ENCODE measurements around the gene TMPRSS12.
"Not testable (repeated sequence)": the region's sequence is repeated elsewhere in the genome, so short reads cannot be mapped to it uniquely, and the experiment has no call there.

The TMPRSS12 gene, protein sequence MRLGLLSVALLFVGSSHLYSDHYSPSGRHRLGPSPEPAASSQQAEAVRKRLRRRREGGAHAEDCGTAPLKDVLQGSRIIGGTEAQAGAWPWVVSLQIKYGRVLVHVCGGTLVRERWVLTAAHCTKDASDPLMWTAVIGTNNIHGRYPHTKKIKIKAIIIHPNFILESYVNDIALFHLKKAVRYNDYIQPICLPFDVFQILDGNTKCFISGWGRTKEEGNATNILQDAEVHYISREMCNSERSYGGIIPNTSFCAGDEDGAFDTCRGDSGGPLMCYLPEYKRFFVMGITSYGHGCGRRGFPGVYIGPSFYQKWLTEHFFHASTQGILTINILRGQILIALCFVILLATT

DNA sequence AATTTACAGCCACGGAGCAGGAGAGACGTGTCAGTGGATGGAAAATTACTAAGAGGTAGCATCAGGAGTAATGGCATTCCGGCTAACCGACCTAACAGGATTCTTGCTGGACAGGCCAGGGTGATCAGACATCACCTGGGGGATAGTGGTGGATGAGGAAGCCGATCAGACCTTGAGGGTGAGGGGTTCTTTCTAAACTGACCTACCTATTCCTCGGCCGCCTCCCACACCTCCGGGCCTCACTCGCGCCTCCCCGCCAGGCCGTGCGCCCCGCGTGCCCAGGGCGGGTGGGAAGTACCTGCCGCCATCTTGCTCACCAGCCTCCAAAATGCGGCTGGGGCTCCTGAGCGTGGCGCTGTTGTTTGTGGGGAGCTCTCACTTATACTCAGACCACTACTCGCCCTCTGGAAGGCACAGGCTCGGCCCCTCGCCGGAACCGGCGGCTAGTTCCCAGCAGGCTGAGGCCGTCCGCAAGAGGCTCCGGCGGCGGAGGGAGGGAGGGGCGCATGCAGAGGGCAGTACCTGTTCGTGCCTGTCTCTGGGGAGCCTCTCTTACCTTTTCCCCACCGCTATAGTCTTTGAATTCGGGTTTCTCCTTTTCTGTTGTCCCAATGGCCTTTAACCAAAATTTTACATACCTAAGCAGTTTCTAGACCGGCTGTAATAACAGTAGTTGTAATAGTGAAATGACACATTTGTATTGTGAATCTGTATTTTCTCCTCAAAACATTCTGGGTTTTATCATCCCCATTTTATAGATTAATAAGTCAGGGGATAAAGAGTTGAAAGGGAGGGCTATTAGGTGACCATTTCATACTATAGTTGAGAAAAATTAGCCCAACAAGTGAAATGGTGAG is at the start of gene TMPRSS12:
TSS of gene TMPRSS12 (plus strand) at position 290 of the 857 bp plus-strand sequence. CDS start at position 329, 39 bp downstream.
- peak; percentile 40 for DNase-seq (ENCODE audit: low read depth, low spot score)

DNA sequence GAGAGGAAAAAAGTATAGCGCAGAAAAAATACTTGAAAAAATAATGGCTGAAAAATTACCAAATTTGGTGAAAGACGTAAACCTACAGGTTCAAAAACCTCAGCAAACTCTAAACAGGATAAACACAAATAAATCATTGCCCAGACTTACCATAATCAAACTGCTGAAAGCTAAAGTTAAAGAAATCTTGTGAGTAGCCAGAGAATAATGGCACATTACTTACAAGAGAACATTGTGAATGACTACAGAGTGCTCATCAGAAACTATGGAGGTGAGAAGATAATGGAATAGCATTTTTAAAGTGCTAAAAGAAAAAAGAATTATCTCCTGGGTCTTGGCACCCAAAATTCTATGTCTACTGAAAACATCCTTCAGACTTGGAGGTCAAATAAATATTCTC is 42.8 kb upstream of the TMPRSS12 start:
- no peak for DNase-seq (ENCODE audit: low read depth, low spot score)

DNA sequence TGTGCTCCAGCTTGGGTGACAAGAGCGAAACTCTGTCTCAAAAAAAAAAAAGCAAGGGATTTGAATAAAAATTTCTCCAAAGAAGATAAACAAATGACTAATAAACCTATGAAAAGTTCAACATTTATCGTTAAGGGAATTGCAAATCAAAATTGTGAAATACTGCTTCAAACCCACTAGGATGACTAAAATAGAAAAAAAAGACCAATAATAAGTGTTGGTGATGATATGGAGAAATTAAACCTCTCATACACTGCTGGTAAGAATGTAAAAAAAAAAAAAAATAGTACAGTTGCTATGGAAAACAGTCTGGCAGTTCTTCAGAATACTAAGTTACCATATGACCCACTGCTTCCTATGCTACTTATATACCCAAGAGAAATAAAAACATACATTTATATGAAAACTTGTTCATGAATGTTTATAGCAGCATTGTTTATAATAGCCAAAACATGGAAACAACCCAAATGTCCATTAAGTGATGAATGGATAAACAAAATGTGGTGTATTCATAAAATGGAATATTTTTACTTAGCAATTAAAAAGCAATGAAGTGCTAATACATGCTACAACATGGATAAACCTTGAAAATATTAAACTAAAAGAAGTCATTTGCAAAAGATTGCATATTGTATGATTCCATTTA is 39.4 kb upstream of the TMPRSS12 start:
- no peak for DNase-seq (ENCODE audit: low read depth, low spot score)

DNA sequence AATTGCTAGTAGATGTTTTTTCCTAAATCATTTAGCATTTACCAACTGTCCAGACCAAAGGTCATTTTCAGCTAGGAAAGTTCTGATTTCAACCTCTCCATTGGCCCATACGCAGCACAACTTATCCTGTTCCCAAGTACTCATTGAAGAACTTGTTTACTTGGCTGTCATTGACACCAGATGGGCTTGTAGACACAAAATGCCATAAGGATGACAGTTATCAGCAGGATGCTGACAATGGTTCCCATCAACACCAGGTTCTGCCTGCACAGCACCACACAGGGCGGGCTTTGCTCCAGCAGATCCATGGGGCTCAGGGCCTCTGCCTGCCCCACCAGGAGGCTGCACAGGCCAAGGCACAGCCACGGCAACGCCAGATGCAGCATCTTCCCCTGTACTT is 36.5 kb upstream of the TMPRSS12 start:
- DNase-seq (ENCODE audit: low read depth, low spot score): no peak

DNA sequence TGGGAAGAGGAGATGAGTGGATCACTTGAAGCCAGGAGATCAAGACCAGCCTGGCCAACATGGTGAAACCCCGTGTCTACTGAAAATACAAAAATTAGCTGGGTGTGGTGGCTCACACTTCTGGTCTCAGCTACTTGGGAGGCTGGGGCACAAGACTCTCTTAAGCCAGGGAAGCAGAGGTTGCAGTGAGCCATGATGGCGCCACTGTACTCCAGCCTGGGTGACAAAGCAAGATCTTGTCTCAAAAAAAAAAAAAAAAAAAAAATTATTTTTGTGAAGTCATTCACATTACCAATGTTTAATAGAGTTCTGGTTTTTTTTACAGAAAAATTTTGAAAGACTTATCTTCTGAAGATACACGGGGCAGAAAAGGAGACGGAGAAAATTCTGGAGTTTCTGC is 33.6 kb upstream of the TMPRSS12 start:
- DNase-seq (ENCODE audit: low read depth, low spot score): not testable (repeated sequence)

DNA sequence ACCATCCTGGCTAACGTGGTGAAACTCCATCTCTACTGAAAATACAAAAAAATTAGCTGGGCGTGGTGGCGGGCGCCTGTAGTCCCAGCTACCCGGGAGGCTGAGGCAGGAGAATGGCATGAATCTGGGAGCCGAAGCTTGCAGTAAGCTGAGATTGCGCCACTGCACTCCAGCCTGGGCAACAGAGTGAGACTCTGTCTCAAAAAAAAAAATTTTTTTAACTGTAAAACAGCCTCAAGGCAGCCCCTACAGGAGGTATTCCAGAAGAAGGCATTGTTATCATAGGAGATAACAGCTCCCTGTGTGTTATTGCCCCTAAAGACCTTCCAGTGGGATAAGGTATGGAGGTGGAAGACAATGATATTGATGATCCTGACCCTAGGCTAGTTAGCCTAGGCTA is 27.8 kb upstream of the TMPRSS12 start:
- DNase-seq (ENCODE audit: low read depth, low spot score): not testable (repeated sequence)

DNA sequence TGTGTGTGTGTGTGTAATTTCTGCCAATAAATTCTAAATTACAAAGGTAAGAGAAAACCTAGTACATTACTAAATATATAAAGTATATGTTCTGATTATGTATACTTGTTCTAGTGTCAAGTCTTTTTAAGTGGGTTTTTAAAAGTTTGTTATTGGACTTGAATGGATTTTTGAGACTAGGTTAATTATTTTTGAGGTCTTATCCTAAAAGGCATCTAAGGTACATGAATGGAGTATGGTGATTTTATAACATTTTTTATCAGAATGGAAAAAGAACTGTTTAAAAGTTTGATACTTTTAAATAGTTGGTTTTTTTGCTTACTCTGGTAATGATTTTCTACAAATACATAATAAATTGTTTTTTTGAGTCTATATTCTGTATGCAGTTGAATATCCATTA is 22.5 kb upstream of the TMPRSS12 start:
- DNase-seq (ENCODE audit: low read depth, low spot score): no peak

DNA sequence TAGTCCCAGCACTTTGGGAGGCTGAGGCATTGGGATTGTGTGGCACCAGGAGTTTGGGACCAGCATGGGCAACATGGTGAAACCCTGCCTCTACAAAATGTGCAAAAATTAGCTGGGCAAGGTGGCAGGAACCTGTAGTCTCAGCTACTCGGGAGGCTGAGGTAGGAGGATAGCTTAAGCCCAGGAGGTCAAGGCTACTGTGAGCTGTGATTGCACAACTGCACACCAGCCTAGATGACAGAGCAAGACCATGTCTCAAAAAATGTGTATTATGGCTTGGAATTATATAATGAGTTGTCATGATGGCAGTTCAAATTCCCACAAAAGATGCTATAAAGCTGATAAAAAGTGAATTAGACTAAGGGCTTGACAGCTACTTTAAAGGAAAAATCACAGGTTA is 20.6 kb upstream of the TMPRSS12 start:
- DNase-seq (ENCODE audit: low read depth, low spot score): no peak

DNA sequence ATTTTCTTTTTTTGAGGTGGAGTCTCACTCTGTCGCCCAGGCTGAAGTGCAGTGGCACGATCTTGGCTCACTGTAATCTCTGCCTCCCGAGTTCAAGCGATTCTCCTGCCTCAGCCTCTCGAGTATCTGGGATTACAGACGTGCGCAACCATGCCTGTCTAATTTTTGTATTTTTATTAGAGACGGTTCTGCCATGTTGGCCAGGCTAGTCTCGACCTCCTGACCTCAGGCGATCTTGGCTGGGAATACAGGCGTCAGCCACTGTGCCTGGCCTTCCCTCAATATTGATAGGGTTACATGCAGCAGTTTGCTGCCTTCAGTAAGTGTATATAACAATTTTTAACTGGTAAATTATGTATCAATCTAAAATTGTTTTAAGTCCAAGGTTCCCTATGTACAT is 19.0 kb upstream of the TMPRSS12 start:
- DNase-seq (ENCODE audit: low read depth, low spot score): not testable (repeated sequence)

DNA sequence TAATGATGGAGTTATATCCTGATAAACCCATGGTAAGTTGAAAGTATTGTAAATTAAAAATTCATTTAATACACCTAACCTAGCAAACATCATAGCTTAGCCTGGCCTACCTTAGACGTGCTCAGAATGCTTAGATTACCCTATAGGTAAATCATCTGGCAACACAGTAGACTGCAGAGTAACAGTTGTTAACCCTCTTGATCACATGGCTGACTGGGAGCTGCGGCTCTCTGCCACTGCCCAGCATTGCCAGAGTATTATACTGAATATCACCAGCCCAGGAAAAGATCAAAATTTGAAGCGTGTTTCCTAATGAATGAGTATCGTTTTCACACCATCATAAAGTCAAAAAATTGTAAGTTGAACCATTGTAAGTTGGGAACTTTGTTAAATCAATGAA is 17.8 kb upstream of the TMPRSS12 start:
- DNase-seq (ENCODE audit: low read depth, low spot score): no peak

DNA sequence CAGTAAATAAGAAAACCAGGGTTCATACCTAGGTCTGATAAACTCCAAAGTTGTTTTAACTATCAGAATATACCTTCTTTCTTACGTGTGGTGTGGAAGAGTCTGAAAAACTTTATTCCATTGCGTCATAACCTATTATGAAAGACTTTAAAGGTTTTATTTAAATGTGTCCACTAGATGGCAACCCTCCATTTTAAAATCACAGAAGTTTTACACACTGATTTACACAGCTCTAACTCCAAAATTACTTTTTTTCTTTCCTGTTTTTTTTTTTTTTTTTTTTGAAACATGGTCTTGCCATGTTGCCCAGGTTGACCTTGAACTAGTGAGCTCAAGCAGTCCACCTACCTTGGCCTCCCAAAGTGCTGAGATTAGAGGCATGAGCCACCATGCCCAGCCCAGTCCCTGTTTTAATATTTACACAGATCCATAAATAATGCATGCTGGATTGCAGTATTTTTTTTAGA is 17.3 kb upstream of the TMPRSS12 start:
- DNase-seq (ENCODE audit: low read depth, low spot score): no peak

DNA sequence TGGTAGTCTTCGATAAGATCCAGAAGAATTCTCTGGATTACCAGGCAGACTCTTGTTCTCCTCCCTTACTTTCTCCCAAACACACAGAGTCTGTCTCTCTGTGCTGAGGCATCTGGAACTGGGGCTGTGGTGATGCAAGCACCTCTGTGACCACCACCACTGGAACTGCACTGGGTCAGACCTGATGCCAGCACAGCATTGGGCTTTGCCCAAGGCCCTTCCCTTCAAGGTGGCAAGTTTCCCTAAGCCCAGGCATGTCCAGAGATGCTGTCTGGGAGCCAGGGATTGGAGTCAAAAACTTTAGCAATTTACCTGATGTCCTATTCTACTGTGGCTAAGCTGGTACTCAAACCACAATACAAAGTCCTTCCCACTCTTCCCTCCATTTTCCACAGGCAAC is 14.6 kb upstream of the TMPRSS12 start:
- DNase-seq (ENCODE audit: low read depth, low spot score): no peak

DNA sequence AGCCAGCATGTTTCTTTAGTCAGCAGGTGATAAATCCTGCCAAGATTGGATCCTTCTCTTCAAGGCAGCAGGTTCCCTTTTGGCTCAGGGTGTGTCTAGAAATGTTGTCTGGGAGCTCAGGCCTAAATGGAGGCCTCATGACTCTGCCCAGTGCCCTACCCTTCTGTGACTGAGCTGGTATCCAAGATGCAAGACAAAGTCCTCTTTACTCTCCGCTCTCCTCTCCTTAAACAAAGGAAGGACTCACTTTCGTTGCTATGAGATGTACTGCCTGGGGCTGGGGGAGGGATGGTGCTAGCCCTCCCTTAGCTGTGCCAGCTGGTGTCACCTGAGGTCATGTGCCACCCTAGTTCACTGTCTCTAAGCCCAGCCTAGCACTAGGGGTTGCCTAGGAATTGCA is 13.8 kb upstream of the TMPRSS12 start:
- no peak for DNase-seq (ENCODE audit: low read depth, low spot score)

DNA sequence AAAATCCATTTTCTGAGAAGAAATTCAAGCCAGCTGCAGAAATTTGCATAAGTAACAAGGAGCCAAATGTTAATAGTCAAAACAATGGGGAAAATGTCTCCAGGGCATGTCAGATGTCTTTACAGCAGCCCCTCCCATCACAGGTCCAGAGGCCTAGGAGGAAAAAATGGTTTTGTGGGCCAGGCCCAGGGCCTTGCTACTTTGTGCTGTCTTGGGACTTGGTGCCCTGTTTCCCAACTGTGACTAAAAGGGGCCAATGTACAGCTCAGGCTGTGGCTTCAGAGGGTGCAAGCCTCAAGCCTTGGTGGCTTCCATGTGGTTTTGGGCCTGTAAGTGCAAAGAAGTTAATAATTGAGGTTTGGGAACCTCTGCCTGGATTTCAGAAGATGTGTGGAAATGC is 8.9 kb upstream of the TMPRSS12 start:
- DNase-seq (ENCODE audit: low read depth, low spot score): not testable (repeated sequence)

DNA sequence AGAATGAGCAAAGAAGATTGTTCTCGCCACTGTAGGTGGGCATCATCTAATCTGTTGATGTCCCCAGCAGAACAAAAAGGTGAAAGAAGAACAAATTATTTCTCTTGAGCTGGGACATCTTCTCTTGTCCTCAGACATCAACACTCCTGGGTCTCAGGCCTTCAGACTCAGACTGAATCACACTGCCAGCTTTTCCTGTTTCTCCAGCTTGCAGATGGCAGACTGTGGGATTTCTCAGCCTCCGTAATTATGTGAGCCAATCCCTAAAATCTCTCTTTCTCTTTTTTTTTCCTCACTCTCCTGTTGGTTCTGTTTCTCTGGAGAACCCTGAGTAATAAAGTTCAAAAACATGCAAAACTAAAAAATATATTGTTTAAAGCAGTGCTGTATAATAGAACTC is 3.7 kb upstream of the TMPRSS12 start:
- no peak for DNase-seq (ENCODE audit: low read depth, low spot score)

DNA sequence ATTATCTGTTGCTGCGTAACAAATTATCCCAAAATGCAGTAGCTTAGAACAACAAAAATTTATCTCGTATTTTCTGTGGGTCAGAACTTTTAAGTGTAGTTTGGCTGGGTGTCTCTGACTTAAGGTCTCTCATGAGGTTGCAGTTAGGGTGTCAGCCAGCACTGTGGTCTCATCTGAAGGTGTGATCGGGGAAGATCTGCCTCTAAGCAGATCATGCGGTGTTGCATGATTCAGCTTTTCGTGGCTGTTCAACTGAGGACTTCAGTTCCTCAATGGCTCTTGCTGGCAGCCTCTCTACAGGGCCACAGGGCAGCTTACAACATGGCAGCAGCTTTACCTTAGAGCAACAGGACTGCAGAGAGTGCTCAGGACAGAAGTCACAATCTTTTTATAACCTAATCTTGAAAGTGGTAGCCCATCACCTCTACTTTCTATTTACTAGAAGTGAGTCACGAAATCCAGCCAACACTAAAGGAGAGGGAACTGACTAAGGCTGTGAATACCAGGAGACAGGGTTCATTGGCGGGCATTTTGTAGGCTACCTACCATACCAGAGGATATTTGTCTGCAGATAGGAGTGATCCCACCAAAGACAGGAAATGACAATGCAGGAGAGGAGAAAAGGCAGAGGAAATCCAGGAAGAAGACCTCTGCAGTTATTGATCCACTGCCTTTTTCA is 1.8 kb upstream of the TMPRSS12 start:
- no peak for DNase-seq (ENCODE audit: low read depth, low spot score)

DNA sequence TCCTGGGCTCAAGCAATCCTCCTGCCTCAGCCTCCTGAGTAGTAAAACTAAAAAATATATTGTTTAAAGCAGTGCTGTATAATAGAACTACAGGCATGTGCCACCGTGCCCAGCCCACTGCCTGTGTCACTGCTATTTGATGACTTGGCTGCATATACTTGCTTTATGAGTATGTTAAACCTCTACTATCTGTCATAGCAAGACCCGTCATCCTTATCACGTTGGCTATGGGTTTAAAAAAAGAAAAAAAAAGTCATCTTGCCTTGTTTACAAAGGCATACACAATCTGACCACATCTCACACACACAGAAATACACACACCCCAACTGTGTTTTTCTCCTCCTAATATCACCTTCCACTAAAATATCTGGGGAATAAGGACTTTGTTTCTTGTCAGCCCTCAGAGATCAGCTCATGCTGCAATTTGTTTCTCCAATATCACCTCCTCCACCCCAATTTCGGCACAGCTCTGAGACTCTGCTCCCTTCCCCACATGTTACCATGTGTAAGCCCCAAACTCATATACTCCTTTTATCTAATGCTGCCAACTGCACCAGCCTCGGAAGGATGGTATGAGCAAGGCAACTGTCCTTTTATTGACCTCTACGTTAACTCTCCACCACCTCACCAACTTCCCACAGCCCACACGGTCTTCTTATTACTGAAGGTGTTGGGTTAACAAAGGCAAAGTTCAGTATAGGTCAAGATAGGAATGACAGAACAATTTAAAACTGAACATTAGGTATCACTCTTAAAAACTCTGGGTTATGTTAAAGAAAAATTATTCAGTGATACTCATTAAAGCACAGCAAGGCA is 802 bp upstream of the TMPRSS12 start:
- DNase-seq (ENCODE audit: low read depth, low spot score): no peak

DNA sequence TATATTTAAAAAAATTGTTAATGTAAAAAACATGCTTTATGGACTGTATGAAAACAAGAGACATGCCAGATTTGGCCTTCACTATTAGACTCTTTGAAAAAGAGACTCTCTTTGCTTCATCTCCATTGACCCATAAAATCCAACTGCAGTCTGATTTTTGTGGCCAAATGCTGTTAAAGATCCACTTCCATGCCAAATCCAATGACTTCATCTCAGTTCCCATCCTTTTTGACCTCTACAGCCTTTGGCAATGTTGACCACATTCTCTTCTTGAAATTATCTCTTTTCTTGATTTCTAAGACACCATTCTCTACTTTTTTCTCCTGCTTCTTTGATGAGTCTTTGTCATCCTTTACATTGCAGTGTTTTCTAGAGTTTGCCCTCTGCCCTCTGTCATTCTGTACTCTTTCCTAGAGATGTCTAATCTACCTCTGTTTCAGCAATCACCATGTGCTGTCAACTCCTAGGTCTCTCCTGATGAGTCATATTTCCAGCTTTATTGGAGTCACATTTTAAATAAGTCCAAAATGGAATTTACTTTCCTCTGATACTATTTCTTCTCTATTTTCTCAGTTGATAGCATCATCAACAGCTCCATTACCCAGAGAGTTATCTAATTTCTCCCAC is 2.4 kb downstream of the TMPRSS12 start:
- no peak for DNase-seq (ENCODE audit: low read depth, low spot score)

DNA sequence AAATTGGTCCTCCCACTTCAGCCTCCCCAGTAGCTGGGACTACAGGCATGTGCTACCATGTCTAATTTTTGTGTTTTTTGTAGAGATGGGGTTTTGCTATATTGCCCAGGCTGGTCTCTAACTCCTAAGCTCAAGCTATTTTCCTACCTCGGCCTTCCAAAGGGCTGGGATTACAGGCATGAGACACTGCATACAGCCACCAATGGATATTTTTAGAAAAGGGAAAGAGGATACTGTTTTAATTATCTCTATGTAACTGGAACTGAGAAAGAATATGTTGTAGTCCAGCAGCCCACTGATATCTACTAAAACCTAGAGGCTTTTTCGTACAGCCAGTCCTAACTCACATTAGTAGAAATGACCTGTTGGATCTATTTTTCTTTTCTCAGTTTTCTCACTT is 6.2 kb downstream of the TMPRSS12 start:
- no peak for DNase-seq (ENCODE audit: low read depth, low spot score)

DNA sequence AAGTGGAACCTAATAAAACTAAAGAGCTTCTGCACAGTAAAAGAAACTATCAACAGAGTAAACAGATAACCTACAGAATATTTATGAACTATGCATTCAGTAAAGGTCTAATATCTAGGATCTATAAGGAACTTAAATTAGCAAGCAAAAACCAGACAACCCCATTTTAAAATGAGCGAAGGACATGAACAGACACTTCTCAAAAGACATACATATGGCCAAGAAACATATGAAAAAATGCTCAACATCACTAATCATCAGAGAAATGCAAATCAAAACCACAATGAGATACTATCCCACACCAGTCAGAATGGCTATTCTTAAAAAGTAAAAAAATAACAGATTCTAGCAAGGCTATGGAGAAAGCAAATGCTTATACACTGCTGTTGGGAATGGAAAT is 12.5 kb downstream of the TMPRSS12 start:
- not testable (repeated sequence) for DNase-seq (ENCODE audit: low read depth, low spot score)
